Ishikawa (cell line): ENCODE results near the gene SUPT16H.

Experiments
- CEBPB ChIP-seq: IDR thresholded peaks from 2 replicates; pipeline ENCODE4 v1.6.1; 2012
- CREB1 ChIP-seq: IDR thresholded peaks from 2 replicates; pipeline ENCODE4 v1.6.1; 2012; ENCODE audit warnings: low read depth
- EGR1 ChIP-seq: IDR thresholded peaks from 2 replicates; pipeline ENCODE4 v1.6.1; 2012
- EP300 ChIP-seq: IDR thresholded peaks from 2 replicates; pipeline ENCODE4 v1.6.1; 2012; ENCODE audit warnings: borderline replicate concordance
- FOXM1 ChIP-seq: IDR thresholded peaks from 2 replicates; pipeline ENCODE4 v1.6.1; 2012; ENCODE audit warnings: low read depth, borderline replicate concordance
- MAX ChIP-seq: IDR thresholded peaks from 2 replicates; pipeline ENCODE4 v1.6.1; 2012
- NFIC ChIP-seq: IDR thresholded peaks from 2 replicates; pipeline ENCODE4 v1.6.1; 2012
- RAD21 ChIP-seq: IDR thresholded peaks from 2 replicates; pipeline ENCODE4 v1.6.1; 2012; ENCODE audit warnings: low read depth
- REST ChIP-seq: IDR thresholded peaks from 2 replicates; pipeline ENCODE4 v1.6.1; 2012; ENCODE audit warnings: low read depth, mild to moderate bottlenecking
- TAF1 ChIP-seq: IDR thresholded peaks from 2 replicates; pipeline ENCODE4 v1.6.1; 2012; ENCODE audit warnings: low read depth, mild to moderate bottlenecking
- TCF12 ChIP-seq: IDR thresholded peaks from 2 replicates; pipeline ENCODE4 v1.6.1; 2012; ENCODE audit warnings: low read depth
- TEAD4 ChIP-seq: IDR thresholded peaks from 2 replicates; pipeline ENCODE4 v1.6.1; 2012
- USF1 ChIP-seq: IDR thresholded peaks from 2 replicates; pipeline ENCODE4 v1.6.1; 2012
- YY1 ChIP-seq: IDR thresholded peaks from 2 replicates; pipeline ENCODE4 v1.6.1; 2012; ENCODE audit warnings: low read depth
- ZBTB7A ChIP-seq: IDR thresholded peaks from 2 replicates; pipeline ENCODE4 v1.6.1; 2012; ENCODE audit warnings: low read depth

SUPT16H gene

GRCh38 chr14:21352587-21352986 lies 31.2 kb downstream of the SUPT16H start:
- TF ChIP-seq YY1 (no peak), EGR1 (no peak), REST (no peak), NFIC (no peak), TAF1 (no peak), ZBTB7A (no peak), USF1 (no peak), TCF12 (no peak), CEBPB (no peak), MAX (no peak), FOXM1 (no peak), EP300 (no peak), TEAD4 (no peak), RAD21 (no peak), CREB1 (no peak)

GRCh38 chr14:21350539-21350938 lies 33.3 kb downstream of the SUPT16H start:
- TF ChIP-seq YY1 (no peak), EGR1 (no peak), FOXM1 (no peak), TAF1 (no peak), EP300 (no peak), MAX (no peak), REST (no peak), NFIC (no peak), RAD21 (no peak), USF1 (no peak), CREB1 (no peak), TCF12 (no peak), TEAD4 (no peak), CEBPB (no peak), ZBTB7A (no peak)

- TF ChIP-seq USF1 (no peak), EGR1 (no peak), CEBPB (no peak), TAF1 (no peak), REST (no peak), RAD21 (no peak), TEAD4 (no peak)
These were observed 36.6 kb downstream of the SUPT16H start for GRCh38 chr14:21347201-21347600.

- no peak for TF ChIP-seq EGR1
- TF ChIP-seq TEAD4: no peak
- TF ChIP-seq RAD21: no peak
- no peak for TF ChIP-seq TCF12
- no peak for TF ChIP-seq MAX
- TF ChIP-seq ZBTB7A: no peak
- no peak for TF ChIP-seq FOXM1
- no peak for TF ChIP-seq YY1
- no peak for TF ChIP-seq USF1
- no peak for TF ChIP-seq REST
- TF ChIP-seq CREB1: no peak
- TF ChIP-seq NFIC: no peak
- no peak for TF ChIP-seq TAF1
- no peak for TF ChIP-seq EP300
These were observed 37.2 kb downstream of the SUPT16H start for GRCh38 chr14:21346532-21347135.
